Activated T-helper 1 cell treated with anti-CD3 and anti-CD28 coated beads, Interleukin-12 subunit alpha, Interleukin-12 subunit beta, Interleukin-2, Interleukin-4 antibody, amounts not matched to agents 30 ng/mL and 10 ng/mL and 1 ng/mL, durations not matched to agents 14 hours and 24 hours and 36 hours (primary cell): ENCODE data around the gene ZMIZ2. TPM values are rescaled to one million over a fixed set of nuclear protein-coding genes. Genes with fewer than 3 reads are reported as not detected.
A peak's percentile ranks its signal among the peaks of the same experiment; 100 is the strongest.
"Not testable (repeated sequence)": the region's sequence is repeated elsewhere in the genome, so short reads cannot be mapped to it uniquely, and the experiment has no call there.

Experiments
- DNase-seq: peaks from one replicate; pipeline ENCODE4 v3.0.0; 2021; ENCODE audit warnings: low spot score
- H3K27ac Mint-ChIP-seq: one replicate; pipeline ENCODE4 v1.8.0; 2021; ENCODE audit warnings: mild to moderate bottlenecking, mixed read lengths
- H3K27me3 Mint-ChIP-seq: one replicate; pipeline ENCODE4 v1.8.0; 2022; ENCODE audit warnings: mild to moderate bottlenecking, moderate library complexity, mixed read lengths; ENCODE audit not compliant: insufficient read depth
- H3K36me3 Mint-ChIP-seq: one replicate; pipeline ENCODE4 v1.8.0; 2021; ENCODE audit warnings: low read depth, mixed read lengths
- H3K4me1 Mint-ChIP-seq: one replicate; pipeline ENCODE4 v1.8.0; 2021; ENCODE audit warnings: low read depth, mixed read lengths
- H3K4me3 Mint-ChIP-seq: one replicate; pipeline ENCODE4 v1.8.0; 2021; ENCODE audit warnings: mild to moderate bottlenecking, moderate library complexity, mixed read lengths
- H3K9me3 Mint-ChIP-seq: one replicate; pipeline ENCODE4 v1.8.0; 2021; ENCODE audit warnings: mixed read lengths
- intact Hi-C: fragments of 100-400 bp; cut with micrococcal nuclease; formaldehyde crosslinking; loops from one replicate; pipeline ENCODE4 v1.15.1; 2024
- total RNA-seq: library from RNA; stranded (reverse); gene quantifications from 2 replicates; pipeline ENCODE4 v1.2.3, GENCODE V29; 2022

The ZMIZ2 gene, protein sequence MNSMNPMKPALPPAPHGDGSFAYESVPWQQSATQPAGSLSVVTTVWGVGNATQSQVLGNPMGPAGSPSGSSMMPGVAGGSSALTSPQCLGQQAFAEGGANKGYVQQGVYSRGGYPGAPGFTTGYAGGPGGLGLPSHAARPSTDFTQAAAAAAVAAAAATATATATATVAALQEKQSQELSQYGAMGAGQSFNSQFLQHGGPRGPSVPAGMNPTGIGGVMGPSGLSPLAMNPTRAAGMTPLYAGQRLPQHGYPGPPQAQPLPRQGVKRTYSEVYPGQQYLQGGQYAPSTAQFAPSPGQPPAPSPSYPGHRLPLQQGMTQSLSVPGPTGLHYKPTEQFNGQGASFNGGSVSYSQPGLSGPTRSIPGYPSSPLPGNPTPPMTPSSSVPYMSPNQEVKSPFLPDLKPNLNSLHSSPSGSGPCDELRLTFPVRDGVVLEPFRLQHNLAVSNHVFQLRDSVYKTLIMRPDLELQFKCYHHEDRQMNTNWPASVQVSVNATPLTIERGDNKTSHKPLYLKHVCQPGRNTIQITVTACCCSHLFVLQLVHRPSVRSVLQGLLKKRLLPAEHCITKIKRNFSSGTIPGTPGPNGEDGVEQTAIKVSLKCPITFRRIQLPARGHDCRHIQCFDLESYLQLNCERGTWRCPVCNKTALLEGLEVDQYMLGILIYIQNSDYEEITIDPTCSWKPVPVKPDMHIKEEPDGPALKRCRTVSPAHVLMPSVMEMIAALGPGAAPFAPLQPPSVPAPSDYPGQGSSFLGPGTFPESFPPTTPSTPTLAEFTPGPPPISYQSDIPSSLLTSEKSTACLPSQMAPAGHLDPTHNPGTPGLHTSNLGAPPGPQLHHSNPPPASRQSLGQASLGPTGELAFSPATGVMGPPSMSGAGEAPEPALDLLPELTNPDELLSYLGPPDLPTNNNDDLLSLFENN
- total RNA-seq, result 123 and 129 TPM in 2 replicates

DNA sequence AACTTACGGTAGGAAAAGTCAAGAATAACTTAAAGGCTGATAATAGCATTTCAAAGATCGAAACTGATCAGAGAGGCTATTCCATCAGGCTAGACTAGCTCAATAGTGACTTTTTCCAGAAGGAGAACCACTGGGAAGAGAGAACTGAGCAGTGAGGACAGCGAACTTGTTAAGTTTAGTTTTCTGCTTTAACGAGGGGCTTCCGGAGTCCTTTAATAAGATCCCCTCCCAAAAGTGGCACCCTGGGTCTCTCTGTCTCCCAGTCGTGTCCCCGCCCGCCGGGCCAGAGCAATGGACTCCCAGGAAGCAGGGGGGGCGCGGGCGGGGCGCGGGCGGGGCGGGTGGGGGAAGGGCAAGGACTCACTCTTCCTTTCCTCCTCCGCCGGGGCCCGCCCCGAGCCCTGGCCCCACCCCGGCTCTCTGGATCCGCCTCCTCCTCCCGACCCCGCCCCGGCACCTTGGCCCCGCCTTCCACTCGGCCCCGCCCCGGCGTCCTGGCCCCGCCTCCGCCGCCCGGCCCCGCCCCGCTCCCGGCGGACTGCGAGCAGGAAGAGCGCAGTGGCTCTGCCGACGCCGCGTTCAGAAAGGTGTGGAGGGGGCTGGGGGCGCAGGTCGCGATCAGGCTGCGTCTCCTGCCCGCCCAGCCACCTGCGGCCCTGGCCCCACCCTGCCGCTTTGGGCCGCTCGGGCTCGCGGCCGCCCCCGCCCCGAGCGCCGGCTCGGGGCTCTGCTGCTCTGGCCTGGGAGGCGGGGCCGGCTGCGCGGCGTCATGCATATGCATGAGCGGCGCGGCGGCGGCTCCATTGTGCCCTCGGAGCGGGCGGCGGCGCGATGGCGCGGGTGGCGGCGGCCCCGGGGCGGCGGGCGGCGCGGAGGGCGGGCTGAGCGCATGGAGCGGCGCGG lies at the start of gene ZMIZ2:
TSS of gene ZMIZ2 (plus strand) at position 803 of the 903 bp plus-strand sequence. CDS start 7,403 bp downstream, outside the sequence.
- Mint-ChIP-seq H3K27ac (peak within 1 kb of the TSS; percentile 95), H3K36me3 (peaks cover 16% of the 10 kb centered on the region), H3K4me3 (peak within 1 kb of the TSS; percentile 92), H3K9me3 (no peaks in the 10 kb centered on the region), H3K27me3 (no peaks in the 10 kb centered on the region), H3K4me1 (peaks cover 45% of the 10 kb centered on the region)
- DNase-seq, result peak; percentile 88
- intact Hi-C loops, result loop anchor here (1.0 to 5.0 kb wide), 10 partner anchors 48 to 364 kb away; partner anchors contain the start of genes H2AZ2, OGDH, PPIA and PURB

DNA sequence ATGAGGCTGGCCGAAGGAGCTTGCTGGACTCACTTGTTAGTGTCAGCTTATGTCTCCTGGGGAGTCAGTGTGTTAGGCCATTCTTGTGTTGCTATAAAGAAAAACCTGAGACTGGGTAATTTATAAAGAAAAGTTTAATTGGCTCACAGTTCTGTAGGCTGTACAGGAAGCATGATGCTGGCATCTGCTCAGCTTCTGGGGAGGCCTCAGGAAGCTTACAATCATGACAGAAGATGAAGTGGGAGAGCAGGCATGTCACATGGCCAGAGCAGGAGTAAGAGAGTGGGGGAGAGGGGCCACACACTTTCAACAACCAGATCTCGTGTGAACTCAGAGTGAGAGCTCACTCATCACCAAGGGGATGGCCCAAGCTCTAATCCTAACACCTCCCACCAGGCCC lies 49.0 kb upstream of the ZMIZ2 start:
- peaks cover 73% of the 10 kb centered on the region for H3K36me3 Mint-ChIP-seq
- intact Hi-C loops, H3K27me3 Mint-ChIP-seq, H3K4me1 Mint-ChIP-seq, H3K4me3 Mint-ChIP-seq, DNase-seq, H3K9me3 Mint-ChIP-seq, H3K27ac Mint-ChIP-seq: not testable (repeated sequence)

DNA sequence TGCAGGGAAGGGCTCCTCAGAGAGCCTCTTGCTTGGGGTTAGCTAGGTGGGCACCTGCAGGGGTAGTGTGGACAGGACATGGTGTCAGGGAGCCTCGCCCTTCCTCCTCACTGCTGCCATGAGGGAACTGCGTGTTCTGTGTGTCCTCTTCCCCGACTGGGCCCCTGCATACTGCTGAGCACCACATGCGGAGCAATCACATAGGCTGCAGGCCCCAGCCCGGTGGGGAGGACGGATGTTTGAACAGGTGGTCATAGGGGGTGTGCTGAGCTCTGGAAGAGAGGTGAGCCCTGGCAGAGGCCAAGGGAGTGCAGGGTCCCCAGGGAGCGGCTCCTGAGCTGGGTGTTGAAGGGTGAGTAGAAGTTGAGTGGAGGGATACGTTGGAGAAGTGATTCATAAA lies 48.3 kb upstream of the ZMIZ2 start:
- Mint-ChIP-seq H3K27ac (no peak overlapping the region), H3K4me1 (no peaks in the 10 kb centered on the region), H3K27me3 (no peaks in the 10 kb centered on the region), H3K36me3 (peaks cover 70% of the 10 kb centered on the region), H3K4me3 (no peak overlapping the region), H3K9me3 (peaks cover 4% of the 10 kb centered on the region)
- no peak for DNase-seq
- intact Hi-C loops, result no loop called here

DNA sequence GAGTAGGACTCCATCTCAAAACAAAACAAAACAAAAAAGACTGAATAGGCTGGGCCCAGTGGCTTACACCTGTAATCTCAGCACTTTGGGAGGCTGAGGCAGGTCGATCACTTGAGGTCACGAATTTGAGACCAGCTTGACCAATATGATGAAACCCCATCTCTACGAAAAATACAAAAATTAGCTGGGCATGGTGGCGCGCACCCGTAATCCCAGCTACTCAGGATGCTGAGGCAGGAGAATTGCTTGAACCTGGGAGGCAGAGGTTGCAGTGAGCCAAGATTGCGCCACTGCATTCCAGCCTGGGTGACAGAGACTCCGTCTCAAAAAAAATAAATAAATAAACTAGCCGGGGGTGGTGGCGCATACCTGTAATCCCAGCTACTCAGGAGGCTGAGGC lies 45.3 kb upstream of the ZMIZ2 start:
- intact Hi-C loops, DNase-seq, H3K4me3 Mint-ChIP-seq, H3K27ac Mint-ChIP-seq, H3K27me3 Mint-ChIP-seq, H3K9me3 Mint-ChIP-seq, H3K4me1 Mint-ChIP-seq: not testable (repeated sequence)
- H3K36me3 Mint-ChIP-seq, result peaks cover 56% of the 10 kb centered on the region

DNA sequence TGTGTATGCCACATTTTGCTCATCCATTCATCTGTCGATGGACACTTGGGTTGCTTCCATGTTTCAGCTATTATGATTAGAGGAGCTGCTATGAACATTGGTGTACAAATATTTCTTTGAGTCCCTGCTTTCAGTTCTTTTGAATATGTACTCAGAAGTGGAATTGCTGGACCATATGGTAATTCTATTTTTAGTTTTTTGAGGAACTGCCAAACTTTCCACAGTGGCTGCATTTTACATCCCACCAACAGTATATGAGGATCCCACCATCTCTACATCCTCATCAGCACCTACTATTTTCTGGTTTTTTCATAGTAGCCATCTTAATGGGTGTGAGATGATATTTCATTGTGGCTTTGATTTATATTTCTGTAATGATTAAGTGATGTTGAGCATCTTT lies 44.7 kb upstream of the ZMIZ2 start:
- Mint-ChIP-seq H3K4me3 (no peak overlapping the region), H3K36me3 (peaks cover 51% of the 10 kb centered on the region), H3K27me3 (no peaks in the 10 kb centered on the region), H3K27ac (no peak overlapping the region), H3K9me3 (peaks cover 4% of the 10 kb centered on the region), H3K4me1 (no peaks in the 10 kb centered on the region)
- intact Hi-C loops, result no loop called here
- DNase-seq, result no peak

DNA sequence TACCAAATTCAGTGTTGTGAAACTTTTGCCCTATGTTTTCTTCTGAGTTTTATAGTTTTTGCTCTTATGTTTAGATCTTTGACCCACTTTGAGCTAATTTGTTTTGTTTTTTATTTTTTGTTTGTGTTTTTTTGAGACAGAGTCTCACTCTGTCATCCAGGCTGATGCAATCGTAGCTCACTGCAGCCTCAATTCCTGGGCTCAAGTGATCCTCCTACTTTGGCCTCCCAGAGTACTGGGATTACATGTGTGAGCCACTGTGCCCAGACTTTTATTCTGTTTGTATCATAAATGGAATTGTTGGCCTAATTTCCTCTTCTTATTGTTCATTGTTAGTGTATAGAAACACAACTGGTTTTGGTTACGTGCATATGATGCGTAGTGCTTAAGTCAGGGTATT lies 43.2 kb upstream of the ZMIZ2 start:
- Mint-ChIP-seq H3K4me1 (no peaks in the 10 kb centered on the region), H3K9me3 (no peaks in the 10 kb centered on the region), H3K36me3 (peaks cover 43% of the 10 kb centered on the region), H3K27me3 (no peaks in the 10 kb centered on the region), H3K4me3 (no peak overlapping the region), H3K27ac (no peak overlapping the region)
- no peak for DNase-seq
- intact Hi-C loops, result no loop called here

DNA sequence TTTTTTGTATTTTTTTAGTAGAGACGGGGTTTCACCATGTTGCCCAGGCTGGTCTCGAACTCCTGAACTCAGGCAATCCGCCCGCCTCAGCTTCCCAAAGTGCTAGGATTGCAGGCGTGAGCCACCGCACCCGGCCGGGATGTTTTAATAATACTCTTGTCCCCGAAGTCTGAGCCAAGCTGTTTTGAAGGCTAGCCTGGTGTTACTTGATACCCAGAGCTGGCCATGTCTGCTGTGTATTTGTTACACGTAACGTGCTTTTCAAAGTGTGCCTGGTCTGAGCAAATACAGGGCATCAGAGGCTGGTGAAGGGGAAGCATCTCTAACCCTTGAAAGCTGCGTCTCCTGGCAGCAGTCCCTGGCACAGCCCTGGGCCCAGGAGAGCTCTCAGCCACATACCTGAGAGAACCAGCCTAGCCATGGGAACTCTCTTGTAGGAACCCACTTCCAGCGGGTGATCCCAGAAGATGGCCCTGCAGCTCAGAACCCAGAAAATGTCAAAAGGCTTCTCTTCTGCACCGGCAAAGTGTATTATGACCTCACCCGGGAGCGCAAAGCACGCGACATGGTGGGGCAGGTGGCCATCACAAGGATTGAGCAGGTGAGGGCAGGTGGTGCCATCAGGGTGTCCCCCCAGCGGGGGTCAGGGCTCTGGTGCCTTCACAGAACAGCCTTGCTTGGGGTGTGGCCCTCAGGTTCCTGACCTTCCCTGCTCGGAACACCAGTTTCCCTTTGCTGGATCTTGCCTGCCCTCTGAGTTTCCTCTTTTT lies 41.7 kb upstream of the ZMIZ2 start:
- Mint-ChIP-seq H3K27me3 (no peaks in the 10 kb centered on the region), H3K36me3 (peaks cover 29% of the 10 kb centered on the region), H3K27ac (no peak overlapping the region), H3K4me1 (peaks cover 5% of the 10 kb centered on the region), H3K9me3 (no peaks in the 10 kb centered on the region), H3K4me3 (no peak overlapping the region)
- no peak for DNase-seq
- intact Hi-C loops, result no loop called here

DNA sequence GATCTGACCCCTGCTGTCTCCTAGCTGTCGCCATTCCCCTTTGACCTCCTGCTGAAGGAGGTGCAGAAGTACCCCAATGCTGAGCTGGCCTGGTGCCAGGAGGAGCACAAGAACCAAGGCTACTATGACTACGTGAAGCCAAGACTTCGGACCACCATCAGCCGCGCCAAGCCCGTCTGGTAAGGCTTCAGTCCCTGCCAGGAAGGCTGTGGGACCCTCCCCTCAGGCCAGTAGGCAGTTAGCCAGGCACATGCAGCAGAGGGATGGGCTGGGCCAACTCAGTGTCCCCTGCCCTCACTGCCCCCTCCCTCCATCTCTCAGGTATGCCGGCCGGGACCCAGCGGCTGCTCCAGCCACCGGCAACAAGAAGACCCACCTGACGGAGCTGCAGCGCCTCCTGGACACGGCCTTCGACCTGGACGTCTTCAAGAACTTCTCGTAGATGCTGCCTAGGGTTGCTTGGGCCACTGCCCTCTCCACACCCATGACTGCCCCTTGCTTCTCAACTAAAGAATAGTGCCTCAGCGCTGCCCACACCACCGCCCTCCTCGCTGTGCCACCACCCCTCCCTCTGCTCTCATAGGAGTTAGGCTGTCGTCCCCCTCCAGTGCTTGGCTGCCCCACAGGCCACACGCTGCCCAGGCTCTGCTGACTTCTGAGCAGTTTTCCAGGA lies 41.0 kb upstream of the ZMIZ2 start:
- intact Hi-C loops, result no loop called here
- Mint-ChIP-seq H3K4me1 (peaks cover 10% of the 10 kb centered on the region), H3K27ac (no peak overlapping the region), H3K9me3 (no peaks in the 10 kb centered on the region), H3K4me3 (no peak overlapping the region), H3K27me3 (no peaks in the 10 kb centered on the region), H3K36me3 (peaks cover 25% of the 10 kb centered on the region)
- DNase-seq, result no peak

DNA sequence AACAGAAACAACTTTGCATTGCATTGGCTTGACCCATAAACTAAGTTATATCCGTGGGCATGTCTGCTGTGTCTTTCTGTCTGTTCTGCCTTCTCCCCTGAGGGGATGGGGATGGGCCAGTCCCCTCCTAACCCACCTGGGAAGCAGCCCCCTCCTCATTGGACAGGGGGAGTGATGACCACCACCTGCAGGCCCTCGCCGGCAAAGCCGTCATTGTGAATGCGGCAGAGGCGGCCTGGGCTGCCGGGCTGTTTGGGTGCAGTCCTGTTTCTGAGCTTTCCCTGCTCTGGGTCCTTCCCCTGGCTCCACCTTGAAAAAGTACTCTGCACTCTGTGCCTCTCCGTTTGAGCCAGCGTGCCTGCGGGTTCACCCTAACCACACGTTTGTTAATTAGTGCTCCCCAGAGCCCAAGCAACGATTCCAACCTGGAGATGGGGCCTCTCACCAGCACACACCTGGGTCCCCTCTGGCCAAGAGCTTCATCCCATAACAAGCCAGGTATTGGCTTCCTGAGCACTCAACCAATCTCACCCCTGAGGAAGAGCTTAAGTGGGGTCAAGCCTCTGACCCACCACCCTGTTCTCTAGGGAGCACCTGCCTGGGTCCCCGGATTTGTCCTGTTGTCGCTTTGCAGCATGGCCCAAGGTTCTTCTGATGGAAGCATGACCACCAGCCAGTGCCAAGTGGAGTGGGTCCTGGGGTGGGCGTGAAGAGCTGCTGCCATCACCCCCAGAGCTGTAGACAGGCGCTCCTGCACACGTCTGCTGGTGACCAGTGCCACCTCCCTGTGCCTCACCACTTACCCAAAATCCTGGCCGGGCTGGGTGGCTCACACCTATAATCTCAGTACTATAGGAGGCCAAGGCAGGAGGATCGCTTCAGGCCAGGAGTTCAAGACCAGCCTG lies 39.4 kb upstream of the ZMIZ2 start:
- peaks cover 18% of the 10 kb centered on the region for H3K36me3 Mint-ChIP-seq
- no peaks in the 10 kb centered on the region for H3K9me3 Mint-ChIP-seq
- no peak overlapping the region for H3K27ac Mint-ChIP-seq
- intact Hi-C loops, result no loop called here
- H3K4me1 Mint-ChIP-seq, result peaks cover 10% of the 10 kb centered on the region
- no peak overlapping the region for H3K4me3 Mint-ChIP-seq
- H3K27me3 Mint-ChIP-seq, result no peaks in the 10 kb centered on the region
- no peak for DNase-seq

DNA sequence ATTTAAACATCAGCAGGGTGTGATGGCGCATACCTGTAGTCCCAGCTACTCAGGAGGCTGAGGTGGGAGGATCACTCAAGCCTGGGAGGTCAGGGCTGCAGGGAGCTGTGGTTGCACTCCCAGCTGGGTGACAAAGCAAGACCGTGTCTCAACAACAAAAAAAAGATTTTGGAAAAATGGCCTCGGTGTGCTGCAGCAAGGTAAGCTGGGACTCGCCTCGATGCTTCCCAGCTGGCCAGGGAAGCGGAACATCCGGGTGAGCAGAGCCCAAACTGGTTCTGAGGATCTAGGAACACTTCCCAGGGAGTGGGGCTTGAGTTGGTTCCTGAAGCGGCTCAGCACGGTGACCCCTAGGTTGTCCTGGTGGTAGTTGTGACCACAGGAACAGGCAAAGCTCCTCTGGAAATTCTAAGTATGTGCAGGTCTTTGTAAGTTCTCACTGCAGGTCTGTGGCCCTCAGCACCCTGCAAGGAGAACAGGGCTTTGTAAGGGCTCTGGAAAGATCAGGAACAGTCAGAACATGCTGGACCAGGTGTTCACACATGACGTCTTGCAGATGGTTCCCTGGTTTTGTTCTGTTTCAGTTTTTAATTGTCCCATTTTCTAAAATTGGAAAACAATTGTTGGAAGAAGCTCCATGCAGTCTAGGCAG lies 38.6 kb upstream of the ZMIZ2 start:
- DNase-seq, result no peak
- H3K27me3 Mint-ChIP-seq, result no peaks in the 10 kb centered on the region
- no peaks in the 10 kb centered on the region for H3K9me3 Mint-ChIP-seq
- intact Hi-C loops, result no loop called here
- no peak overlapping the region for H3K27ac Mint-ChIP-seq
- peaks cover 10% of the 10 kb centered on the region for H3K4me1 Mint-ChIP-seq
- no peak overlapping the region for H3K4me3 Mint-ChIP-seq
- peaks cover 18% of the 10 kb centered on the region for H3K36me3 Mint-ChIP-seq
